H9 (cell line): ENCODE data around the gene UQCR10. TPM values are rescaled to one million over a fixed set of nuclear protein-coding genes. Genes with fewer than 3 reads are reported as not detected.

ENCODE experiments used
- DNase-seq: peaks from one replicate; pipeline ENCODE4 v3.0.0-alpha.2; 2017
- H2AFZ ChIP-seq: one replicate; pipeline ENCODE4 v1.6.1; 2013; ENCODE audit warnings: mild to moderate bottlenecking, low read length, control low read depth, moderate library complexity
- H2AK5ac ChIP-seq: 2 replicates; pipeline ENCODE4 v1.6.1; 2013; ENCODE audit warnings: low read length, control low read depth, mixed read lengths; ENCODE audit not compliant: insufficient read length
- H2BK120ac ChIP-seq: one replicate; pipeline ENCODE4 v1.6.1; 2013; ENCODE audit warnings: low read depth, mild to moderate bottlenecking, low read length, control low read depth, inconsistent platforms; ENCODE audit not compliant: poor library complexity, severe bottlenecking
- H2BK12ac ChIP-seq: 2 replicates; pipeline ENCODE4 v1.6.1; 2013; ENCODE audit warnings: low read length, control low read depth, mixed read lengths, low read depth; ENCODE audit not compliant: insufficient read length
- H2BK15ac ChIP-seq: 2 replicates; pipeline ENCODE4 v1.6.1; 2013; ENCODE audit warnings: low read depth, low read length, control low read depth
- H2BK20ac ChIP-seq: one replicate; pipeline ENCODE4 v1.6.1; 2013; ENCODE audit warnings: low read depth, mild to moderate bottlenecking, low read length, control low read depth, inconsistent platforms; ENCODE audit not compliant: poor library complexity, severe bottlenecking
- H2BK5ac ChIP-seq: 2 replicates; pipeline ENCODE4 v1.6.1; 2013; ENCODE audit warnings: low read length, control low read depth, mixed read lengths; ENCODE audit not compliant: insufficient read length
- H3K14ac ChIP-seq: 2 replicates; pipeline ENCODE4 v1.6.1; 2013; ENCODE audit warnings: low read length, control low read depth; ENCODE audit not compliant: insufficient read depth
- H3K18ac ChIP-seq: 2 replicates; pipeline ENCODE4 v1.6.1; 2013; ENCODE audit warnings: low read depth, mild to moderate bottlenecking, mixed read lengths, low read length, control low read depth; ENCODE audit not compliant: insufficient read length
- H3K23ac ChIP-seq: 2 replicates; pipeline ENCODE4 v1.6.1; 2013; ENCODE audit warnings: low read length, control low read depth, mixed read lengths, low read depth; ENCODE audit not compliant: insufficient read length
- H3K23me2 ChIP-seq: 2 replicates; pipeline ENCODE4 v1.6.1; 2013; ENCODE audit warnings: low read depth, mild to moderate bottlenecking, mixed read lengths, low read length, control low read depth; ENCODE audit not compliant: insufficient read length, poor library complexity, severe bottlenecking
- H3K27ac ChIP-seq: 2 replicates; pipeline ENCODE4 v1.5.1; 2013; ENCODE audit warnings: low read length, control low read depth, mixed read lengths, low read depth; ENCODE audit not compliant: insufficient read length
- H3K27me3 ChIP-seq: 2 replicates; pipeline ENCODE4 v1.6.1; 2013; ENCODE audit warnings: low read length, control low read depth, inconsistent platforms; ENCODE audit not compliant: insufficient read depth
- H3K4ac ChIP-seq: 2 replicates; pipeline ENCODE4 v1.6.1; 2013; ENCODE audit warnings: low read depth, mild to moderate bottlenecking, control low read depth, inconsistent platforms, low read length, moderate library complexity
- H3K4me1 ChIP-seq: 2 replicates; pipeline ENCODE4 v1.6.1; 2013; ENCODE audit warnings: low read length, control low read depth, inconsistent platforms; ENCODE audit not compliant: insufficient read depth
- H3K4me2 ChIP-seq: 2 replicates; pipeline ENCODE4 v1.6.1; 2013; ENCODE audit warnings: low read length, control low read depth, mixed read lengths; ENCODE audit not compliant: insufficient read length, insufficient read depth
- H3K56ac ChIP-seq: 2 replicates; pipeline ENCODE4 v1.6.1; 2013; ENCODE audit warnings: low read depth, mild to moderate bottlenecking, mixed read lengths, low read length, control low read depth; ENCODE audit not compliant: insufficient read length
- H3K79me1 ChIP-seq: 2 replicates; pipeline ENCODE4 v1.6.1; 2013; ENCODE audit warnings: low read depth, mild to moderate bottlenecking, moderate library complexity, low read length, control low read depth, inconsistent platforms; ENCODE audit not compliant: insufficient read depth, poor library complexity, severe bottlenecking
- H3K79me2 ChIP-seq: 2 replicates; pipeline ENCODE4 v1.6.1; 2013; ENCODE audit warnings: low read length, control low read depth, inconsistent platforms; ENCODE audit not compliant: insufficient read depth
- H3K9ac ChIP-seq: 2 replicates; pipeline ENCODE4 v1.6.1; 2013; ENCODE audit warnings: low read length, control low read depth, mixed read lengths; ENCODE audit not compliant: insufficient read length; ENCODE audit errors: extremely low read depth
- H3K9me3 ChIP-seq: one replicate; pipeline ENCODE4 v1.6.1; 2013; ENCODE audit warnings: low read depth, low read length, inconsistent platforms; ENCODE audit not compliant: control insufficient read depth
- H3T11ph ChIP-seq: one replicate; pipeline ENCODE4 v1.6.1; 2013; ENCODE audit warnings: mild to moderate bottlenecking, low read length, control low read depth, inconsistent platforms
- H4K20me1 ChIP-seq: one replicate; pipeline ENCODE4 v1.6.1; 2013; ENCODE audit not compliant: control insufficient read depth, insufficient read length, insufficient read depth
- H4K5ac ChIP-seq: 2 replicates; pipeline ENCODE4 v1.6.1; 2013; ENCODE audit warnings: low read depth, mild to moderate bottlenecking, mixed read lengths, low read length, control low read depth; ENCODE audit not compliant: insufficient read length
- H4K8ac ChIP-seq: replicated peaks from 2 replicates; pipeline ENCODE4 v1.6.1; 2013; ENCODE audit warnings: low read length, control low read depth, mixed read lengths, low read depth; ENCODE audit not compliant: insufficient read length
- H4K91ac ChIP-seq: 2 replicates; pipeline ENCODE4 v1.6.1; 2013; ENCODE audit warnings: low read depth, mild to moderate bottlenecking, moderate library complexity, mixed read lengths, low read length, control low read depth; ENCODE audit not compliant: insufficient read length
- H3K27ac Mint-ChIP-seq, 3 experiments: 2 replicates in 2 of 3; 3 replicates in 1 of 3; pipeline ENCODE4 v1.8.0; 2020 to 2021; ENCODE audit warnings: mixed read lengths in 3 of 3, mild to moderate bottlenecking in 1 of 3, moderate library complexity in 1 of 3
- H3K27me3 Mint-ChIP-seq: 2 replicates; pipeline ENCODE4 v1.8.0; 2021; ENCODE audit warnings: low read depth, mild to moderate bottlenecking, moderate library complexity, mixed read lengths
- H3K36me3 Mint-ChIP-seq, 3 experiments: 2 replicates in 2 of 3; 3 replicates in 1 of 3; pipeline ENCODE4 v1.8.0; 2020 to 2021; ENCODE audit warnings: low read depth in 3 of 3, mixed read lengths in 3 of 3; ENCODE audit not compliant: insufficient read depth in 1 of 3
- H3K4me1 Mint-ChIP-seq, 2 experiments: 2 replicates each; pipeline ENCODE4 v1.8.0; 2020; ENCODE audit warnings: mixed read lengths in 2 of 2
- H3K4me3 Mint-ChIP-seq, 2 experiments: 2 replicates in 1 of 2; 3 replicates in 1 of 2; pipeline ENCODE4 v1.8.0; 2020 to 2021; ENCODE audit warnings: mild to moderate bottlenecking in 2 of 2, mixed read lengths in 2 of 2, moderate library complexity in 1 of 2
- H3K9me3 Mint-ChIP-seq, 2 experiments: 2 replicates in 1 of 2; 3 replicates in 1 of 2; pipeline ENCODE4 v1.8.0; 2020; ENCODE audit warnings: mild to moderate bottlenecking in 2 of 2, mixed read lengths in 2 of 2, moderate library complexity in 1 of 2
- WGBS: extraction: QIAGEN DNeasy Blood & Tissue Kit; methylation state at CpG from one replicate; pipeline ENCODE4 v1.1.7; 2013; ENCODE audit warnings: missing lambda C conversion rate, low lambda C conversion rate, mixed read lengths; ENCODE audit not compliant: insufficient read length; ENCODE audit errors: extremely low coverage; 5-methylcytosine and 5-hydroxymethylcytosine counted together
- total RNA-seq: library from RNA; stranded (reverse); gene quantifications from 2 replicates; pipeline ENCODE4 v1.2.1, GENCODE V29; 2021
- TF ChIP-seq, protein P1 (sequence below): fragments of 200-600 bp; sonication (generic); conservative IDR thresholded peaks from 3 replicates; pipeline ENCODE4 v1.8.0; 2021; ENCODE audit warnings: antibody characterized with exemption, mild to moderate bottlenecking

UQCR10 gene
- total RNA-seq, 1 experiment from 2014 or later = 124 TPM

DNA sequence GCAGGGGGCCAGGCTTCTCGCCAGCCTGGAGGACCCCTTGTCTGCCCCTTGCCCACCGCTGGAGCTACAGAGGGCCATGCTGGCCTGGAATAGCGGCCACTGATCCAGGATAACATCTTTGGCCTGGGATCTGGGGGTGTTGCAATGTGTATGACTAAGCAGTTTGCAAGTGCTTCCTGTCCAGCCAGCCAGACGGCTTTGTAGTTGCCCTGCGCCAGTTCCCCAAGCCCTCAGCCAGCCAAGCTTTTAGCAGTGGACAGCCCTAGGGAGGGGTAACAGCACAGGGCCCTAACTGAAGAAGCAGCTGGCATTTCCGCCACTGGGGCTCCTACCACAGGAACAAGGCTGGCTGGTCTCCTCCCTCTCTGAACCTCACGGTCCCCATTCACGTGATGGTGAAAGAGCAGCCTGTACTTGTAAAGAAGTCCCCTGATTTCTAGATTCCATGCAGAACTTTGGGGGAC is 32.1 kb downstream of the UQCR10 start:
- Histone ChIP-seq H2BK20ac (no peak overlapping the region), H3K27me3 (no peaks in the 10 kb centered on the region), H2AK5ac (no peak overlapping the region), H3K23me2 (no peaks in the 10 kb centered on the region), H4K8ac (no peak overlapping the region), H3K4ac (no peak overlapping the region), H3K56ac (no peak overlapping the region), H3K79me2 (no peaks in the 10 kb centered on the region), H3K9me3 (no peaks in the 10 kb centered on the region), H4K5ac (no peak overlapping the region), H2BK120ac (no peak overlapping the region), H3T11ph (no peak overlapping the region), H3K4me2 (no peak overlapping the region), H3K27ac (no peak overlapping the region), H3K18ac (no peak overlapping the region), H4K91ac (no peak overlapping the region), H2AFZ (no peak overlapping the region), H3K9ac (no peak overlapping the region), H3K23ac (no peak overlapping the region), H4K20me1 (no peaks in the 10 kb centered on the region), H3K79me1 (no peaks in the 10 kb centered on the region), H3K4me1 (no peaks in the 10 kb centered on the region), H2BK12ac (no peak overlapping the region), H2BK5ac (no peak overlapping the region), H2BK15ac (no peak overlapping the region), H3K14ac (no peak overlapping the region)
- Mint-ChIP-seq H3K9me3 (no peaks in the 10 kb centered on the region), H3K4me3 (no peak overlapping the region), H3K27ac (no peak overlapping the region; a peak in 1 of 7 replicates), H3K4me1 (peaks cover 6 to 16% of the 10 kb centered on the region in 2 experiments), H3K36me3 (peaks cover 0 to 54% (median 6%) of the 10 kb centered on the region in 3 experiments; a peak in 4 of 7 replicates), H3K27me3 (no peaks in the 10 kb centered on the region)
- no CpG with 5 or more reads among the region's 8 CpGs for WGBS
- no peak for DNase-seq
- TF ChIP-seq, protein P1, sequence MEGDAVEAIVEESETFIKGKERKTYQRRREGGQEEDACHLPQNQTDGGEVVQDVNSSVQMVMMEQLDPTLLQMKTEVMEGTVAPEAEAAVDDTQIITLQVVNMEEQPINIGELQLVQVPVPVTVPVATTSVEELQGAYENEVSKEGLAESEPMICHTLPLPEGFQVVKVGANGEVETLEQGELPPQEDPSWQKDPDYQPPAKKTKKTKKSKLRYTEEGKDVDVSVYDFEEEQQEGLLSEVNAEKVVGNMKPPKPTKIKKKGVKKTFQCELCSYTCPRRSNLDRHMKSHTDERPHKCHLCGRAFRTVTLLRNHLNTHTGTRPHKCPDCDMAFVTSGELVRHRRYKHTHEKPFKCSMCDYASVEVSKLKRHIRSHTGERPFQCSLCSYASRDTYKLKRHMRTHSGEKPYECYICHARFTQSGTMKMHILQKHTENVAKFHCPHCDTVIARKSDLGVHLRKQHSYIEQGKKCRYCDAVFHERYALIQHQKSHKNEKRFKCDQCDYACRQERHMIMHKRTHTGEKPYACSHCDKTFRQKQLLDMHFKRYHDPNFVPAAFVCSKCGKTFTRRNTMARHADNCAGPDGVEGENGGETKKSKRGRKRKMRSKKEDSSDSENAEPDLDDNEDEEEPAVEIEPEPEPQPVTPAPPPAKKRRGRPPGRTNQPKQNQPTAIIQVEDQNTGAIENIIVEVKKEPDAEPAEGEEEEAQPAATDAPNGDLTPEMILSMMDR = no peak
